HG03196 (cell line): ENCODE data around the gene NTM.

Experiments
- ATAC-seq: cut with Tn5 transposase; IDR thresholded peaks from one replicate; pipeline ENCODE4 v1.9.1; 2021; ENCODE audit not compliant: unreplicated experiment

NTM gene

GRCh38 chr11:131696690-131697089, 326.3 kb downstream of the NTM start:
- ATAC-seq = no peak

- no peak for ATAC-seq
Measured at GRCh38 chr11:131703311-131703710, 332.9 kb downstream of the NTM start.

- ATAC-seq = no peak
Measured at GRCh38 chr11:131704682-131705081, 334.3 kb downstream of the NTM start.

DNA sequence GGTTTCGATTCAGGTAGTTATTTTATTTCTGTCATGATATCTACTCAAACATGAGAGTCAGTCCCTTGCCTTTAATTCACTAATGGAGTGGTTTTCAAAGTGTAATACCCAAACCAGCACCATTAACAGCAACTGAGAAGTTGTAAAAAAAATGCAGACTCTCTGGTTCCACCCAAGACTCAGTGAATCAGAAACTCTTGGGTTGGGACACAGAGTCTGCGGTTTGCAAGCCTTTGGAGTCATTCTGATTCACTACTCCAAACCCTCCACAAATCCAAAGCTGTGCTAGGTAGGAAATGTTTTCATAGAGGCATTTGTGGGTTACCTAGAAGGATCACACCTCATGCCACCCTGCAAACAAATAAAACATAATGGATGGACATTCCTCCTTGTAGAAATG, 340.1 kb downstream of the NTM start:
- ATAC-seq = no peak

DNA sequence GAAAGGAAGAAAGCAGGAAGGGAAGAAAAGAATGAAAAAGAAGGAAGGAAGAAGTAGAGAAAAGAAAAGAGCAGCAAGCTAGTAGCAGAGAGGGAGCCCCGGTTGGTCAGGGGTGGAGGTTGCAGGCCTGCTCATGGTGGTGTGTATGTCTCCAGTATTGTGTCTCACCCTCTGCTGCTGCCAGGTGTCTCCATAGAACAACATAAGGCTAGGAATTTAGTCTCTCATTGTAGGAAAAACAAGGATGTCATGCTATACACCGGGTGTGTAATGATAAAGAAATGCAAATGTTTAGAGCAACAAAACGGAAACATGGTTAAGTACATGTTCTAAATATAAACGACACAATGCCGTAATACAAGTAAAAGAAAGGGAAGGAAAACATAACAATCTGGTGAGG, 342.5 kb downstream of the NTM start:
- ATAC-seq = no peak

GRCh38 chr11:131713529-131714134, 343.2 kb downstream of the NTM start:
- no peak for ATAC-seq

GRCh38 chr11:131717616-131718015, 347.2 kb downstream of the NTM start:
- no peak for ATAC-seq

DNA sequence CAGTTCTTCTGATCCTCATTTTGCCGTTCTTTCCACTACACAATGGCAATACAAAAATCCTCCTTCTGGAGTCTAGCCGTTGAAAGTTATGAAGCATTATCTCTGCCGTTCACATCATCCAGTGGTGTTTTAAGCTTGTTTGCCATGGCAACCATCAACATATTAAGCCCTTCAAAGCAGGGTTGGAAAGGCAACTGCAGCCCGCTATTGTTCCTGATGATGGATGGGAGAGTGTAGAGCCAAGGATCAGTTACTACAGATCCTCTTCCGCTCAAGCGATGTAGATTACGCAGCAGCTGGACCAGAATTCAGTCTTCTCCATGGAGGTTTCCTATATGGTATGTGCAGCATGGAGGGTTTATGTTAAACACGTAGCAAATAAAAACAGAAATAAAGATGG, 352.7 kb downstream of the NTM start:
- no peak for ATAC-seq

GRCh38 chr11:131724436-131724975, 354.1 kb downstream of the NTM start:
- ATAC-seq = no peak

DNA sequence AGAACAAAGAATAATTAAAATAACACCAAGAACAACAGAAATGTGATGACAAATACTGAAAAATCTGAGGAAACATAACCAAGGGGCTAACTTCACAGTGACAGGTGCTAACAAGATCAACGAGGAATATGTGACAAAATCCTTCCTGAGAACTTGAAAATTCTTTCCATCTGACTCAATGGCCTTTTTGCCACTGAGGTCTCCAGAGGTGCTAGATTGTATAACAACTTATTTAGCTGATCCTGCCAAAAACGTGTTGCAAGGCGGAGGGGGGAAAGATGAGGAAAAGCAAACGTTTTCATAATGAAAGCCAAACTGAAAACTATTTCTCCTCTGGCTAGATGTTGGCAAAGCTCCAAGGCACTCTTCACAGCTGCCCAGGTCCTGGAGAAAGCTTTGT, 364.5 kb downstream of the NTM start:
- ATAC-seq = no peak

GRCh38 chr11:131737357-131737756, 366.9 kb downstream of the NTM start:
- ATAC-seq = no peak

GRCh38 chr11:131739243-131739882, 368.9 kb downstream of the NTM start:
- ATAC-seq = no peak

DNA sequence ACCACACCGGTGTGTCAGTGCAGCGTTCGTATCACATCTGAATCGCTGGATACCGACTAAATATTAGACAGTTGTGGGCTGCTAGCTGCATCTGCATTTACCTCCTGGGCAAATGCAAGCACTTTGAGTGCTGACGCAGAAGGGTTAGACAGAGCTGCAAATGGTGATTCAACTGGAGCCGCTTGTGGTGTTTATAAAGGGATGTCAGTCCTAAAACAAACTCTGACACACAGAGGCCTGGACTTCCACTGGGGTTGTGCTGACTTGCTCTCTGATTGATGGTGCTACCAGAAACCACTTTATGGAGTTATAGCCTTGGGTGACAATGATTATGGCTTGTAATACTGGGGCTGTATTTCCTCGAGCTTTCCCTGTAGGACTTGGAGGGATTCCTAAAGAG, 374.4 kb downstream of the NTM start:
- no peak for ATAC-seq

GRCh38 chr11:131745405-131745804, 375.0 kb downstream of the NTM start:
- no peak for ATAC-seq

GRCh38 chr11:131746201-131746600, 375.8 kb downstream of the NTM start:
- no peak for ATAC-seq

DNA sequence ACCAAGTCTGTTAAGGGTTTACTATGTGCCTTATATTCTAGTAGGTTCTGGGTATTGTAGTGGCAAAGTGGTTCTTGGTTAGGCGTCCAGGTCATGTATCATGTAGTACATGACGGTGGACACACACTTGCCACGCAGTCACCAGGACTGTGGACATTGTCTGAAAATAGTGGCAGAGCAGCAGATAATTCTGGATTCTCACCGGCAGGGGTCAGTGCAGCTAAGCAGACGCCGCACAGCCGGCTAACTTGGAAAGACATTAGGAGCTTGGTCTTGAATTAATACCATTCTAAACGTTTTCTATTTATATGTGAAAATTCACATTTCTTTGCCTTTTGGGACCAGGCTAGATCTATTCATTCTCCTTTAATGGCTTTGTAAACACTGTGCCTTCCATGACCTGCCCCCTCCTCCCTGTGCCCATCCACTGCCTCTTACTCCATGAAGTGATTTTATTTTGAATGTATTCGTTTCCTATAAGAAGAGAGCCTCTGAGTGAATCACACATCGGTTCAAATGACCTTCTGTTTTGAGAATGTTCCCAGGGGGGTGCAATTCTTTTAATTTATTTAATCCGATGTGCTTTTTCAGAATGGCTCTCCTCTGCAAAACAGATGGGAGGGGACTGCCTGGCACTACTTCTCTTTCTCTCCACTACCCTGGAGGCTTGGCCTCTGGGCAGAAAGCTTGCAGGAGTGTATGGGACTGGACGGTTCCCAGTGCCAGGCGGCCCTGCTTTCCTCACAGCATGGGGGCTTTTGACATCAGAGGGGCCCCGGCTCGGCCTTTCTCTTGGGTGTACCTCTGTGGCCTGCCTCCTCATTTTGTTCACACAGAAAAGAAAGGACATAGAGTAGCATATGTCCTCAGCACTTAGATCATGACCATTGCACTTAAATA, 378.0 kb downstream of the NTM start:
- ATAC-seq = peak; percentile 76

DNA sequence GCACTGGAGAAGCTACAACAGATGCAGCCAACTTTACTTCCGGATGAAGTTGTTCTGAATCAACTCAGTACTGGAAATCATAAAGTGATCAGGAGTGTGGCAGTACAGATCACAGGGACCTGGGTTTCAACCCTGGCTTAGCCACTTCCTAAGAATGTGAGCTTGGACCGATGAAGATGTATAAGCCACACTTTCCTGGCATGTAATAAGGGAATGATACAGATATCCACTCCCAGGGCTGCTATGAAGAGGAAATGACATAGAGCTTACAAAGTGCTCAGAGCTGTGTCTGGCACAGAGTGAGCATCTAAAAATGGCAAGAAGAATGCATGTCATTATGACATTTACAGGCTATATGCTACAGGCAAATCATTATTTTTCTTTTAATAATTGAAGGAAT, 378.7 kb downstream of the NTM start:
- ATAC-seq = no peak

- ATAC-seq = no peak
Measured at GRCh38 chr11:131750152-131750551, 379.7 kb downstream of the NTM start.

DNA sequence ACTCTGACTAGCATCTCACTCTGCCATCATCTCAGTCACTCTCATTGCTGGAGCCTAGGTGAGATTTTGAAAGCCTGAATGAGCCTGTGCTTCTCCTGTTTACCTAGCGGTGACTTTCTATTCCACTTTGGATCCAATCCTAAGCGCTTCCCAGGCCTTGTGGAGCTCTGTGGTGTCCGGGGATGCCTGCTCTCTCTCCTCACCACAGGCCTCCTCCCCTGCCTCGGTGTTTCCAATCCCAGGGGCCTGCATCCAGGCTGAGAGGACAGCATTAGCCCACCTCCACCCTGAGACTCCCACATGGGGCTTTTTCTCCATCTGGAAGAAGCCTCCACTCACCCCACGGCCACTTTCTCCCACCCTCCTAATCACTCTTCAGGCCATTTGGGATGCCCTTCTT, 380.3 kb downstream of the NTM start:
- ATAC-seq = no peak

- no peak for ATAC-seq
Measured at GRCh38 chr11:131754671-131755070, 384.3 kb downstream of the NTM start.

DNA sequence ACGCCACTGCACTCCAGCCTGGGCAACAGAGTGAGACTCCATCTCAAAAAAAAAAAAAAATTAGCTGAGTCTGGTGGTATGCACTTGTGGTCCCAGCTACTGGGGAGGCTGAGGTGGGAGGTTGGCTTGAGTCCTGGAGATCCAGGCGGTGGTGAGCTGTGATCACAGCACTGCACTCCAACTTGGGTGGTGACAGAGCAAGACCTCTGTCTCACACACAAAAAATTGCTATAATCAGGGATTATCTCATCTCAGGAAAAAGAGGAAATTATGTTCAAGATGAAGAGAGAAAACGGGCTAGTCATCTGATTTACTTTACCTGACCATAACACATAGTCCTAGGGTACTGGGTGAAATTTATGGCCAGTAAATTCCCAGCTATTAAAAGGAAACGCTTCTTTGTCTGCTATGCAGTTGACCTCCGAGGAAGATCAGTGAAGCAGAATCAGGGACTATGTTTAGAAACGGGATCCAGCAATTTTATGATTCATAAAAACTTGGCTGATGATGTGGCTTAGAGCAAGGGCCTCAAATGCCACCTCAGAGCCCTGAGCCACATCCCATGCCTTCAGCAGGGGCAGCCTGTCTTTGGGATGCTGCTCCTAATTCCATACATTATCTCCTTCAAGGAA, 386.2 kb downstream of the NTM start:
- no peak for ATAC-seq
